HUES64 (cell line): ENCODE results near the gene GCLC.
"Not testable (repeated sequence)": the region's sequence is repeated elsewhere in the genome, so short reads cannot be mapped to it uniquely, and the experiment has no call there.

Source experiments
- H3K27ac ChIP-seq: 2 replicates; pipeline ENCODE4 v1.7.0; 2013; ENCODE audit warnings: low read depth, low read length, inconsistent platforms
- H3K27me3 ChIP-seq: 2 replicates; pipeline ENCODE4 v1.6.1; 2013; ENCODE audit warnings: mild to moderate bottlenecking, low read length; ENCODE audit not compliant: insufficient read depth
- H3K36me3 ChIP-seq: 2 replicates; pipeline ENCODE4 v1.6.1; 2013; ENCODE audit warnings: mild to moderate bottlenecking, low read length; ENCODE audit not compliant: insufficient read depth
- H3K4me1 ChIP-seq: 2 replicates; pipeline ENCODE4 v1.6.1; 2013; ENCODE audit warnings: mild to moderate bottlenecking, low read length, moderate library complexity; ENCODE audit not compliant: insufficient read depth
- H3K4me3 ChIP-seq: 2 replicates; pipeline ENCODE4 v1.5.1; 2013; ENCODE audit warnings: mild to moderate bottlenecking, low read length, moderate library complexity
- H3K9ac ChIP-seq: 2 replicates; pipeline ENCODE4 v1.6.1; 2013; ENCODE audit warnings: mild to moderate bottlenecking, low read depth, low read length
- H3K9me3 ChIP-seq: 2 replicates; pipeline ENCODE4 v1.6.1; 2013; ENCODE audit warnings: low read depth, low read length; ENCODE audit not compliant: insufficient read depth
- WGBS: fragments of 150-250, 120-280 bp; methylation state at CpG from one replicate; pipeline ENCODE4 v1.1.7; 2013; ENCODE audit warnings: missing lambda C conversion rate; 5-methylcytosine and 5-hydroxymethylcytosine counted together

The GCLC gene

GRCh38 chr6:53487080-53487479 is 57.8 kb downstream of the GCLC start:
- no peaks in the 10 kb centered on the region for H3K27me3 ChIP-seq
- H3K9ac ChIP-seq = no peak overlapping the region
- no peak overlapping the region for H3K4me3 ChIP-seq
- H3K36me3 ChIP-seq = no peaks in the 10 kb centered on the region
- H3K9me3 ChIP-seq = no peaks in the 10 kb centered on the region
- 67% methylated on average over 1 of the region's 3 CpGs for WGBS
- no peak overlapping the region for H3K27ac ChIP-seq
- H3K4me1 ChIP-seq = no peaks in the 10 kb centered on the region

DNA sequence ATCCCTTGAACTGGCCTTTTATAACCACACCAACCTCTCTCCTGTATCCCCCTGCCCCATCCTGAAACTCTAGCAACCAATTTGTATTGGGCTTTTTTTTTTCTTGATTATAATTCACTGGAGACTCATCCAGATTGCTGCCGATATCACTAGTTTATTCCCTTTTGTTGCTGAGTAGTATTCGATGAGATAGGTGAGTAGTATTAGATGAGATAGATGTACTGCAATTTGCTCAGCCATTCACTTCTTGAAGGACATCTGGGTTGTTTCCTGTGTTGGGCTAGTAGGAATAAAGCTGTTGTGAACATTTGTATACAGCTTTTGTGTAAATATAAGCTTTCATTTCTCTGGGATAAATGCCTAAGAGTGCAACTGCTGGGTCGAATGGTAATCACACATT is 58.2 kb downstream of the GCLC start:
- Histone ChIP-seq H3K9me3 (no peaks in the 10 kb centered on the region), H3K27me3 (no peaks in the 10 kb centered on the region), H3K4me3 (no peak overlapping the region), H3K27ac (no peak overlapping the region), H3K4me1 (no peaks in the 10 kb centered on the region), H3K9ac (no peak overlapping the region), H3K36me3 (no peaks in the 10 kb centered on the region)
- 91% methylated on average over 3 of the region's 3 CpGs for WGBS

GRCh38 chr6:53484476-53485280 is 60.2 kb downstream of the GCLC start:
- H3K9ac ChIP-seq = no peak overlapping the region
- no peaks in the 10 kb centered on the region for H3K27me3 ChIP-seq
- 63% methylated on average over 5 of the region's 9 CpGs for WGBS
- H3K4me1 ChIP-seq = no peaks in the 10 kb centered on the region
- H3K36me3 ChIP-seq = no peaks in the 10 kb centered on the region
- H3K9me3 ChIP-seq = no peaks in the 10 kb centered on the region
- H3K27ac ChIP-seq = no peak overlapping the region
- H3K4me3 ChIP-seq = no peak overlapping the region

GRCh38 chr6:53483423-53484353 is 61.2 kb downstream of the GCLC start:
- Histone ChIP-seq H3K9ac (no peak overlapping the region), H3K36me3 (no peaks in the 10 kb centered on the region), H3K27ac (no peak overlapping the region), H3K4me1 (no peaks in the 10 kb centered on the region), H3K4me3 (no peak overlapping the region), H3K27me3 (no peaks in the 10 kb centered on the region), H3K9me3 (no peaks in the 10 kb centered on the region)
- 93% methylated on average over 10 of the region's 10 CpGs for WGBS

DNA sequence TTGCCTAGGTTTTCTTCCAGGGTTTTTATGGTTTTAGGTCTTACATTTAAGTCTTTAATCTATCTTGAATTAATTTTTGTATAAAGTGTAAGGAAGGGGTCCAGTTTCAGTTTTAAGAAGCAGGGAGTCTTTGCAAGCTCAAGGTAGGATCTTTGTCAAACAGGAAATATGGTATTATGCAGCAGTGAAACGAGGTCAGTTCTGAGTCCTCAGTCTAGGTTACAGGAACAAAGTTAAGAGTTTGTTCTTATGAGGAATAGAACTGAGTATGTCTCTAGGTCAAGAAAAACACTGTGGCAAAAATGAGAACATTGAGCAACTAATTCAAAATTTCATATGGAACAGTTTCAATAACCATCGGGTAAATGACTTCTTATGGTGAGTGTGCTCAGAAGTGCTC is 63.6 kb downstream of the GCLC start:
- WGBS = 89% methylated on average over 1 of the region's 2 CpGs
- Histone ChIP-seq H3K4me1 (no peaks in the 10 kb centered on the region), H3K9ac (no peak overlapping the region), H3K27ac (no peak overlapping the region), H3K9me3 (no peaks in the 10 kb centered on the region), H3K4me3 (no peak overlapping the region), H3K36me3 (no peaks in the 10 kb centered on the region), H3K27me3 (no peaks in the 10 kb centered on the region)

DNA sequence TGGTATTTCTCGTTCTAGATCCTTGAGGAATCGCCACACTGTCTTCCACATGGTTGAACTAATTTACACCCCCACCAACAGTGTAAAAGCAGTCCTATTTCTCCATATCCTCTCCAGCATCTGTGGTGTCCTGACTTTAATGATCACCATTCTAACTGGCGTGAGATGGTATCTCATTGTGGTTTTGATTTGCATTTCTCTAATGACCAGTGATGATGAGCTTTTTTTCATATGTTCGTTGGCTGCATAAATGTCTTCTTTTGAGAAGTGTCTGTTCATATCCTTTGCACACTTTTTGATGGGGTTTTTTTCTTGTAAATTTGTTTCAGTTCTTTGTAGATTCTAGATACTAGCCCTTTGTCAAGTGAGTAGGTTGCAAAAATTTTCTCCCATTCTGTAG is 64.1 kb downstream of the GCLC start:
- not testable (repeated sequence) for H3K27me3 ChIP-seq, H3K36me3 ChIP-seq
- WGBS = 98% methylated on average over 4 of the region's 4 CpGs

GRCh38 chr6:53479871-53480270 is 65.0 kb downstream of the GCLC start:
- WGBS = 96% methylated on average over 1 of the region's 1 CpG
- no peaks in the 10 kb centered on the region for H3K36me3 ChIP-seq
- no peak overlapping the region for H3K27ac ChIP-seq
- H3K4me3 ChIP-seq = no peak overlapping the region
- H3K9ac ChIP-seq = no peak overlapping the region
- no peaks in the 10 kb centered on the region for H3K27me3 ChIP-seq
- H3K9me3 ChIP-seq = no peaks in the 10 kb centered on the region
- H3K4me1 ChIP-seq = no peaks in the 10 kb centered on the region

More for the DNA sequence above, 64.1 kb downstream of the GCLC start:
- not testable (repeated sequence) for H3K4me3 ChIP-seq, H3K27ac ChIP-seq, H3K9me3 ChIP-seq, H3K9ac ChIP-seq, H3K4me1 ChIP-seq

DNA sequence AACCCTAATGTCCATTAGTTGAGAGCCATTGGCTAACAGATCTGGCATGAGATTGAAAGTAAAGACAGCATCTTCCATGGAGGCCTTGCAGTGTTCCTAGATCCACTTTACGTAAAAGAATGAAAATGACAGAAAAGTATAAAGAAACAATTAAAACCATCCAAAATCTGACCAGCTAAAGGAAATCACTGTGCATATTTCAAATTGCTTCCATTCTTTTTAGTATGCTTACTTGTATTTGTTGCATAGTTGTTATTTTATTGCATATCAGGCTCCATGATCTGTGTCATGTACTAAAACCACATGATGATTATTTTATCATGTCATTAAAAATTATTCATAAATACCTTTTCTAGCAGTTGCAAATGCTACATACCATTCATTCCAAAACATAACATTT is 67.9 kb downstream of the GCLC start:
- H3K4me3 ChIP-seq = no peak overlapping the region

DNA sequence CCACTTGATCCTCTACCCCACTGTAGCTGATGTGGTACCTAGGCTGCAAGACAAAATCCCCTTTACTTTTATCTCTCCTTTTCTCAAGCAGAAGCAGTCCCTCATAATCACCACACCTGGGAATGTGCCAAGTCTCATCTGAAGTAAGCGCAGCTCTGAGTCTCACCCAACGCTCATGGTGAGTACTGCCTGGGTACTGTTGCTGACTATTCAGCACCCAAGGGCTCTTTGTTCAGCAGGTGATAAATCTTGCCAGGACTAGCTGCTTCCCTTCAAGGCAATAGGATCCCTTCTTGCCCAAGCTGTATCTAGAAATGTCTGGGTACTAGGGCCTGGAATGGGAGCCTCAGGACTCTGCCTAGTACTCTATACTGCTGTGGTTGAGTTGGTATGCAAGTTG is 70.9 kb downstream of the GCLC start:
- Histone ChIP-seq H3K27ac (no peak overlapping the region), H3K9me3 (no peaks in the 10 kb centered on the region), H3K4me1 (no peaks in the 10 kb centered on the region), H3K9ac (no peak overlapping the region), H3K4me3 (no peak overlapping the region), H3K36me3 (no peaks in the 10 kb centered on the region), H3K27me3 (no peaks in the 10 kb centered on the region)
- 97% methylated on average over 2 of the region's 2 CpGs for WGBS

More for the DNA sequence above, 67.9 kb downstream of the GCLC start:
- no peaks in the 10 kb centered on the region for H3K27me3 ChIP-seq
- H3K36me3 ChIP-seq = no peaks in the 10 kb centered on the region
- H3K9me3 ChIP-seq = no peaks in the 10 kb centered on the region
- H3K4me1 ChIP-seq = no peaks in the 10 kb centered on the region
- 75% methylated on average over 1 of the region's 1 CpG for WGBS
- no peak overlapping the region for H3K27ac ChIP-seq
- no peak overlapping the region for H3K9ac ChIP-seq

GRCh38 chr6:53469163-53469562 is 75.7 kb downstream of the GCLC start:
- no peak overlapping the region for H3K9ac ChIP-seq
- no peak overlapping the region for H3K4me3 ChIP-seq
- no peaks in the 10 kb centered on the region for H3K9me3 ChIP-seq
- no peak overlapping the region for H3K27ac ChIP-seq
- H3K27me3 ChIP-seq = no peaks in the 10 kb centered on the region
- H3K4me1 ChIP-seq = no peaks in the 10 kb centered on the region
- no peaks in the 10 kb centered on the region for H3K36me3 ChIP-seq
- no CpG with 5 or more reads among the region's 1 CpG for WGBS

DNA sequence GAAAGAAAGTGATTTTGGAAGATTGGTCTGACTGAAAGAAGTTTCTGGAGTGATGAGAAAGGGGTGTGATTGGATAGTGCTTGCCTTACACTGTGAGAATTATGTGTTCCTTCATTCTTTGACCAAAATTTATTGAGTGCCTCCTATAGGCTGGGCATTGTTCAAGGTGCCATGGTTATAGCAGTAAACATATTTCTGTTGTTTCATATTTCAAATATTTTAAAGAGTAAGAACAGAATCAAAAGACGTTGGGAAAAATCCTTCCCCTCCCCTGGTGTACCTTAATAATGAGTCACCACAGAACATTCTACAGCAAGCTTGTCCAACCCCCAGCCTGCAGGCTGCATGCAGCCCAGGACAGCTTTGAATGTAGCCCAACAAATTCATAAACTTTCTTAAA is 78.6 kb downstream of the GCLC start:
- no peak overlapping the region for H3K4me3 ChIP-seq
- H3K4me1 ChIP-seq = no peaks in the 10 kb centered on the region
- H3K36me3 ChIP-seq = no peaks in the 10 kb centered on the region
- no peaks in the 10 kb centered on the region for H3K27me3 ChIP-seq
- no peak overlapping the region for H3K9ac ChIP-seq
- no peak overlapping the region for H3K27ac ChIP-seq
- WGBS = 74% methylated on average over 1 of the region's 1 CpG
- no peaks in the 10 kb centered on the region for H3K9me3 ChIP-seq
